Activated CD4-positive, alpha-beta T cell treated with anti-CD3 and anti-CD28 coated beads, Interleukin-10, Interleukin-2, amounts not matched to agents 100 ng/mL and 50 ng/mL, durations not matched to agents 16 hours and 8 hours (primary cell): ENCODE data around the gene TNRC6C.

Experiments used
- DNase-seq: peaks from one replicate; pipeline ENCODE4 v3.0.0-alpha.2; 2020

The TNRC6C gene

GRCh38 chr17:78116411-78116810 lies 157.9 kb downstream of the TNRC6C start:
- no peak for DNase-seq

- DNase-seq = no peak
Observed at GRCh38 chr17:78117027-78117981, 158.8 kb downstream of the TNRC6C start.

GRCh38 chr17:78118801-78119241 lies 160.3 kb downstream of the TNRC6C start:
- DNase-seq = no peak

GRCh38 chr17:78120537-78120936 lies 162.0 kb downstream of the TNRC6C start:
- DNase-seq = no peak

GRCh38 chr17:78120971-78121800 lies 162.7 kb downstream of the TNRC6C start:
- DNase-seq = peak; percentile 78

- DNase-seq = no peak
Observed at GRCh38 chr17:78121801-78122215, 163.3 kb downstream of the TNRC6C start.

- no peak for DNase-seq
Observed at GRCh38 chr17:78122216-78122930, 163.9 kb downstream of the TNRC6C start.

- DNase-seq = no peak
Observed at GRCh38 chr17:78122931-78123249, 164.4 kb downstream of the TNRC6C start.

- DNase-seq = no peak
Observed at GRCh38 chr17:78123258-78123929, 164.9 kb downstream of the TNRC6C start.

GRCh38 chr17:78124081-78124835 lies 165.8 kb downstream of the TNRC6C start:
- DNase-seq = no peak

- no peak for DNase-seq
Observed at GRCh38 chr17:78124836-78125137, 166.3 kb downstream of the TNRC6C start.

- peak; percentile 39 for DNase-seq
Observed at GRCh38 chr17:78125138-78125913, 166.8 kb downstream of the TNRC6C start.

- no peak for DNase-seq
Observed at GRCh38 chr17:78125976-78126894, 167.7 kb downstream of the TNRC6C start.

- no peak for DNase-seq
Observed at GRCh38 chr17:78126895-78127238, 168.4 kb downstream of the TNRC6C start.

- peak; percentile 90 for DNase-seq
Observed at GRCh38 chr17:78127239-78127887, 168.9 kb downstream of the TNRC6C start.

- peak; percentile 32 for DNase-seq
Observed at GRCh38 chr17:78127888-78128550, 169.5 kb downstream of the TNRC6C start.

- DNase-seq = peak; percentile 83
Observed at GRCh38 chr17:78128551-78129350, 170.2 kb downstream of the TNRC6C start, which contains the start of gene TMC6. Gene TMC6 (minus strand): TSS chr17:78128755. CDS start chr17:78126832, 1,923 bp downstream.
